ENCODE measurements around the gene RASD2.

- no peak for TF ChIP-seq CTCF (IDR thresholded peaks at IDR 0.05)
- TF ChIP-seq POLR2A (IDR thresholded peaks at IDR 0.05), result no peak
Observed at GRCh38 chr22:35543702-35544101, 3.1 kb downstream of the RASD2 start.

All from vagina (tissue), 2 donors.